IPS-18c (cell line): ENCODE measurements around the gene TAF1L.
"Not testable (repeated sequence)": the region's sequence is repeated elsewhere in the genome, so short reads cannot be mapped to it uniquely, and the experiment has no call there.

Experiments
- H3K4me3 ChIP-seq: 2 replicates; pipeline ENCODE4 v1.7.0; 2013; ENCODE audit warnings: low read depth, mild to moderate bottlenecking, low read length, moderate library complexity; ENCODE audit not compliant: insufficient read depth
- H3K9me3 ChIP-seq: one replicate; pipeline ENCODE4 v1.6.1; 2013; ENCODE audit warnings: mild to moderate bottlenecking, low read length, moderate library complexity; ENCODE audit not compliant: control insufficient read depth, insufficient read depth

Gene TAF1L, protein sequence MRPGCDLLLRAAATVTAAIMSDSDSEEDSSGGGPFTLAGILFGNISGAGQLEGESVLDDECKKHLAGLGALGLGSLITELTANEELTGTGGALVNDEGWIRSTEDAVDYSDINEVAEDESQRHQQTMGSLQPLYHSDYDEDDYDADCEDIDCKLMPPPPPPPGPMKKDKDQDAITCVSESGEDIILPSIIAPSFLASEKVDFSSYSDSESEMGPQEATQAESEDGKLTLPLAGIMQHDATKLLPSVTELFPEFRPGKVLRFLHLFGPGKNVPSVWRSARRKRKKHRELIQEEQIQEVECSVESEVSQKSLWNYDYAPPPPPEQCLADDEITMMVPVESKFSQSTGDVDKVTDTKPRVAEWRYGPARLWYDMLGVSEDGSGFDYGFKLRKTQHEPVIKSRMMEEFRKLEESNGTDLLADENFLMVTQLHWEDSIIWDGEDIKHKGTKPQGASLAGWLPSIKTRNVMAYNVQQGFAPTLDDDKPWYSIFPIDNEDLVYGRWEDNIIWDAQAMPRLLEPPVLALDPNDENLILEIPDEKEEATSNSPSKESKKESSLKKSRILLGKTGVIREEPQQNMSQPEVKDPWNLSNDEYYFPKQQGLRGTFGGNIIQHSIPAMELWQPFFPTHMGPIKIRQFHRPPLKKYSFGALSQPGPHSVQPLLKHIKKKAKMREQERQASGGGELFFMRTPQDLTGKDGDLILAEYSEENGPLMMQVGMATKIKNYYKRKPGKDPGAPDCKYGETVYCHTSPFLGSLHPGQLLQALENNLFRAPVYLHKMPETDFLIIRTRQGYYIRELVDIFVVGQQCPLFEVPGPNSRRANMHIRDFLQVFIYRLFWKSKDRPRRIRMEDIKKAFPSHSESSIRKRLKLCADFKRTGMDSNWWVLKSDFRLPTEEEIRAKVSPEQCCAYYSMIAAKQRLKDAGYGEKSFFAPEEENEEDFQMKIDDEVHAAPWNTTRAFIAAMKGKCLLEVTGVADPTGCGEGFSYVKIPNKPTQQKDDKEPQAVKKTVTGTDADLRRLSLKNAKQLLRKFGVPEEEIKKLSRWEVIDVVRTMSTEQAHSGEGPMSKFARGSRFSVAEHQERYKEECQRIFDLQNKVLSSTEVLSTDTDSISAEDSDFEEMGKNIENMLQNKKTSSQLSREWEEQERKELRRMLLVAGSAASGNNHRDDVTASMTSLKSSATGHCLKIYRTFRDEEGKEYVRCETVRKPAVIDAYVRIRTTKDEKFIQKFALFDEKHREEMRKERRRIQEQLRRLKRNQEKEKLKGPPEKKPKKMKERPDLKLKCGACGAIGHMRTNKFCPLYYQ (N-terminal part only)

DNA sequence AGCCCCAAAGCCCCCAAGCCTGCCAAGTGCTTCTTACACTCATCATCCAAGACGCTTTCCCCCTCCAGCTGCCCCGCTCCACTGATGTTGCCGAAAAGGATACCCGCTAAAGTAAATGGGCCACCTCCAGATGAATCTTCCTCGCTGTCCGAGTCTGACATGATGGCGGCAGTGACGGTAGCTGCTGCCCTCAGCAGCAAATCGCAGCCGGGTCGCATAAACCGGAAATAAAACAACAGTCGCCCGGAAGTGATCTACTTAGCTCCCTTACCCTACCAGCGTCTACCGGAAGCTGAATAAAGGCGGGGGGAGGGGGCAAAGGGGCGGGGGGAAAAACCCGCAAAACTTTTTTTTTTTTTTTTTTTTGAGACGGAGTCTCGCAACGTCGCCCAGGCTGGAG is at the start of gene TAF1L:
TAF1L (minus strand) TSS at position 308 of the 400 bp plus-strand sequence; CDS start at position 218, 90 bp downstream.
- no peak within 1 kb of the TSS for H3K4me3 ChIP-seq
- no peaks in the 10 kb centered on the region for H3K9me3 ChIP-seq

GRCh38 chr9:32681751-32682150 is 46.3 kb upstream of the TAF1L start:
- no peaks in the 10 kb centered on the region for H3K9me3 ChIP-seq
- no peak overlapping the region for H3K4me3 ChIP-seq

- no peaks in the 10 kb centered on the region for H3K9me3 ChIP-seq
- no peak overlapping the region for H3K4me3 ChIP-seq
Observed at GRCh38 chr9:32677931-32678330, 42.5 kb upstream of the TAF1L start.

GRCh38 chr9:32672469-32672868 is 37.0 kb upstream of the TAF1L start:
- H3K9me3 ChIP-seq, result no peaks in the 10 kb centered on the region
- H3K4me3 ChIP-seq, result no peak overlapping the region

- Histone ChIP-seq H3K4me3 (no peak overlapping the region), H3K9me3 (no peaks in the 10 kb centered on the region)
Observed at GRCh38 chr9:32671333-32671732, 35.9 kb upstream of the TAF1L start.

DNA sequence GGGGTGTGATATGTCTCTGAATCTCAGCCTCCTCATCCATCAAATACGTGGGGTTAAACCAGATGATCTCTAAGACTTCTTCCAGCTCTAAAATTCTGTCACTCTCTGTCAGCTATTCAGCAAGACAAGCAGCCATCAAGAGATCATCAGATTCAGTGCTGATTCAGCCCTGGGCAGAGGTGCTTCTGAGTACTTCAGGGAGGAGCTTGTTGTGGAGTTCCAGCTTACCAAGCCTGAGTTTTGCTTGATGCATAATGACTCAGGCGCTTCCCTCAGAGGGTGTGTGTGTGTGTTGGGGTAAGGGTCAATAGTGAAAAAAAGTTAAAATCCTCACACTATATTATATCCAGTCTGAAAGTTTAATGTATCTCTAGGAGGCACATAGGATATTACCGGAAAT is 29.6 kb upstream of the TAF1L start:
- H3K9me3 ChIP-seq, result peaks cover 2% of the 10 kb centered on the region
- no peak overlapping the region for H3K4me3 ChIP-seq

- peaks cover 3% of the 10 kb centered on the region for H3K9me3 ChIP-seq
- H3K4me3 ChIP-seq, result no peak overlapping the region
Observed at GRCh38 chr9:32663741-32664140, 28.3 kb upstream of the TAF1L start.

DNA sequence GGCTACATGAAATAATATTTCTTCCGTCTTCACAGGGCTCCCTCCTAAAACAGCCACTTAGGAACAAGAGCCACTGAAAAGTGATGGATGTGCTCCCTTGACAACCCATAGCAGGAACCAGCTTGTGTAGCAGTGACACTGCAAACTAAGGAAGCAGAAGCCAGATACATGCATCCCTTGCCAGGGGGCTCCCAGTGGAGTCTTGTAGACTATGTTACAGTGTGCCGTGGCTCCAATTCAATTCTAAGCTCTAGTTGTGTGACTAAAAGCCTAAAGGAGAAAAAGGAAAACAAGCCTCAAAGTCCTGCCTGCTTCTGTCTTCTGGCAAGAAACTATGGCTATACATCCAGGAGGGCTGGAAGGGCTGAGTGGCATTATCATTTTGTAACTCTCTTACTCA is 12.2 kb upstream of the TAF1L start:
- Histone ChIP-seq H3K9me3 (no peaks in the 10 kb centered on the region), H3K4me3 (no peak overlapping the region)

DNA sequence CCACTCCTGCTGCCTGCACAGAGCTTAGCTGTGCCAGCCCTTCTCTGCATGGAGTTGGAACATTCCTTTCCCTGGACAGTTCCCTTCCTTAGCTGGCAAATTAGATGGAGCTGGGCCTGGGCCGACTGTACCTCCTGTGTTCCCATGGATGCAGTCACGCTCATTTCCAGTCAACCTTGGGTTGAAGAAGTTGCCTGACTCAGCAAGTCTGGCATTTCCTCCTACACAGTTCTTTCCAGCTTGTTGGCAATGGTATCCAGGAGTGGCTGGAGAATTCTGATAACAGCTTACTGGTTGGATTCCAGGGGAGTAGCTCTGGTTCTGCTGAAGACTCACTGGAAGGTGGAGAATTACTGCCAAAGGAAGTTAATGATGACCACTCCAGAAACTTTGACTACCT is 9.2 kb upstream of the TAF1L start:
- Histone ChIP-seq H3K9me3 (no peaks in the 10 kb centered on the region), H3K4me3 (no peak overlapping the region)

GRCh38 chr9:32633151-32633550 is 2.3 kb downstream of the TAF1L start:
- not testable (repeated sequence) for H3K4me3 ChIP-seq

GRCh38 chr9:32631991-32632390 is 3.5 kb downstream of the TAF1L start:
- no peak overlapping the region for H3K4me3 ChIP-seq
- H3K9me3 ChIP-seq, result no peaks in the 10 kb centered on the region

More at GRCh38 chr9:32633151-32633550, 2.3 kb downstream of the TAF1L start:
- not testable (repeated sequence) for H3K9me3 ChIP-seq

GRCh38 chr9:32627394-32627954 is 8.0 kb downstream of the TAF1L start:
- no peak overlapping the region for H3K4me3 ChIP-seq
- no peaks in the 10 kb centered on the region for H3K9me3 ChIP-seq

GRCh38 chr9:32625320-32625719 is 10.1 kb downstream of the TAF1L start:
- Histone ChIP-seq H3K4me3 (no peak overlapping the region), H3K9me3 (no peaks in the 10 kb centered on the region)

GRCh38 chr9:32622948-32623347 is 12.5 kb downstream of the TAF1L start:
- H3K4me3 ChIP-seq, result no peak overlapping the region

GRCh38 chr9:32618261-32618660 is 17.2 kb downstream of the TAF1L start:
- Histone ChIP-seq H3K4me3 (no peak overlapping the region), H3K9me3 (no peaks in the 10 kb centered on the region)

More at GRCh38 chr9:32622948-32623347, 12.5 kb downstream of the TAF1L start:
- H3K9me3 ChIP-seq, result no peaks in the 10 kb centered on the region

- H3K9me3 ChIP-seq, result peaks cover 2% of the 10 kb centered on the region
- no peak overlapping the region for H3K4me3 ChIP-seq
Observed at GRCh38 chr9:32606811-32607210, 28.7 kb downstream of the TAF1L start.
